H1 (cell line): ENCODE measurements around the gene FHIP2A. TPM values are rescaled to one million over a fixed set of nuclear protein-coding genes. Genes with fewer than 3 reads are reported as not detected.

Experiments used
- CTCF ChIA-PET: fragments of 300-600 bp; sonication (Branson Sonifier 250); formaldehyde crosslinking; loops from one replicate; lab custom pipeline; 2021; ENCODE audit not compliant: partially characterized antibody; lab: Charles Lee
- POLR2A ChIA-PET: fragments of 300-600 bp; sonication (Branson Sonifier 250); formaldehyde crosslinking; loops from one replicate; lab custom pipeline; 2021; ENCODE audit warnings: inconsistent platforms; ENCODE audit not compliant: partially characterized antibody; lab: Charles Lee
- DNase-seq, 2 experiments: peaks; one replicate each; pipeline versions ENCODE4 v3.0.0 to v3.0.0-alpha.2; 2010 to 2022; ENCODE audit warnings: low spot score in 2 of 2, low read depth in 1 of 2, mixed read lengths in 1 of 2
- FAIRE-seq: peaks from 2 replicates; lab custom pipeline; 2011; peaks lifted over from hg19 to GRCh38; lab: Jason Lieb, UNC
- H2AFZ ChIP-seq: 2 replicates; pipeline ENCODE4 v1.8.1; 2012; ENCODE audit warnings: low read length, inconsistent platforms
- H2AK5ac ChIP-seq: 2 replicates; pipeline ENCODE4 v1.6.1; 2013; ENCODE audit warnings: low read depth, low read length
- H2BK120ac ChIP-seq: replicated peaks from 2 replicates; pipeline ENCODE3; 2013; ENCODE audit warnings: low read depth, low read length, inconsistent platforms
- H2BK12ac ChIP-seq: 2 replicates; pipeline ENCODE4 v1.6.1; 2013; ENCODE audit warnings: low read depth, low read length
- H2BK15ac ChIP-seq: 2 replicates; pipeline ENCODE4 v1.6.1; 2013; ENCODE audit warnings: low read length
- H2BK20ac ChIP-seq: 2 replicates; pipeline ENCODE4 v1.6.1; 2013; ENCODE audit warnings: low read length
- H2BK5ac ChIP-seq: 2 replicates; pipeline ENCODE4 v1.6.1; 2013; ENCODE audit warnings: low read depth, low read length
- H3K14ac ChIP-seq: 2 replicates; pipeline ENCODE4 v1.6.1; 2013; ENCODE audit warnings: inconsistent platforms; ENCODE audit not compliant: insufficient read length
- H3K18ac ChIP-seq: 2 replicates; pipeline ENCODE4 v1.6.1; 2013; ENCODE audit warnings: low read length; ENCODE audit errors: extremely low read depth
- H3K23ac ChIP-seq: 2 replicates; pipeline ENCODE4 v1.6.1; 2013; ENCODE audit warnings: inconsistent platforms; ENCODE audit not compliant: insufficient read length
- H3K23me2 ChIP-seq: 2 replicates; pipeline ENCODE4 v1.6.1; 2013; ENCODE audit warnings: low read depth, low read length
- H3K27ac ChIP-seq: 2 replicates; pipeline ENCODE4 v1.6.1; 2011; ENCODE audit warnings: low read depth, low read length, inconsistent platforms
- H3K27me3 ChIP-seq, 4 experiments: replicated peaks in 1 of 4; 1 replicate in 1 of 4; 2 replicates in 3 of 4; pipeline versions ENCODE4 v1.6.1 to v1.8.1; 2011 to 2013; ENCODE audit warnings: low read length in 3 of 4, mild to moderate bottlenecking in 3 of 4, inconsistent platforms in 2 of 4, mixed read lengths in 2 of 4, moderate library complexity in 1 of 4; ENCODE audit not compliant: control insufficient read depth in 3 of 4, insufficient read depth in 3 of 4; ENCODE audit errors: extremely low read depth in 1 of 4
- H3K36me3 ChIP-seq, 4 experiments: 2 replicates each; pipeline versions ENCODE4 v1.6.1 to v1.8.1; 2011 to 2013; ENCODE audit warnings: mild to moderate bottlenecking in 4 of 4, low read length in 3 of 4, moderate library complexity in 2 of 4, control low read depth in 1 of 4, inconsistent platforms in 1 of 4; ENCODE audit not compliant: insufficient read depth in 4 of 4, control insufficient read depth in 2 of 4
- H3K4ac ChIP-seq: replicated peaks from 2 replicates; pipeline ENCODE3; 2013; ENCODE audit warnings: low read length, low read depth, mixed read lengths, inconsistent platforms; ENCODE audit not compliant: insufficient read length
- H3K4me1 ChIP-seq, 4 experiments: replicated peaks in 1 of 4; 1 replicate in 1 of 4; 2 replicates in 3 of 4; pipeline versions ENCODE4 v1.6.1 to v1.8.1; 2011 to 2013; ENCODE audit warnings: low read length in 3 of 4, inconsistent platforms in 2 of 4, mixed read lengths in 1 of 4; ENCODE audit not compliant: insufficient read depth in 4 of 4, control insufficient read depth in 3 of 4
- H3K4me2 ChIP-seq, 2 experiments: 2 replicates each; pipeline versions ENCODE4 v1.6.1 to v1.8.1; 2011 to 2013; ENCODE audit warnings: low read depth in 2 of 2, low read length in 2 of 2, control low read depth in 1 of 2, inconsistent platforms in 1 of 2, mild to moderate bottlenecking in 1 of 2; ENCODE audit not compliant: insufficient read depth in 1 of 2
- H3K4me3 ChIP-seq, 4 experiments: fragments of 200-600, 300-600 bp in 1 of 4; sonication (generic), shearing (Covaris generic), sonication (Bioruptor Twin) in 1 of 4; 2 replicates each; pipeline versions ENCODE4 v1.5.1 to v1.8.1; 2011 to 2016; ENCODE audit warnings: low read length in 4 of 4, low read depth in 3 of 4, control low read depth in 2 of 4, inconsistent platforms in 2 of 4, mild to moderate bottlenecking in 2 of 4, mixed read lengths in 1 of 4, moderate library complexity in 1 of 4; ENCODE audit not compliant: insufficient read depth in 2 of 4; ENCODE audit errors: extremely low read depth in 1 of 4
- H3K56ac ChIP-seq: replicated peaks from 2 replicates; pipeline ENCODE3; 2013; ENCODE audit warnings: low read depth, mild to moderate bottlenecking, mixed read lengths, low read length, inconsistent platforms; ENCODE audit not compliant: insufficient read length
- H3K79me1 ChIP-seq: 2 replicates; pipeline ENCODE4 v1.6.1; 2013; ENCODE audit warnings: low read depth, low read length, control low read depth
- H3K79me2 ChIP-seq, 2 experiments: 2 replicates each; pipeline versions ENCODE4 v1.6.1 to v1.8.1; 2012 to 2013; ENCODE audit warnings: low read length in 2 of 2, mild to moderate bottlenecking in 2 of 2, inconsistent platforms in 1 of 2; ENCODE audit not compliant: insufficient read depth in 2 of 2, control insufficient read depth in 1 of 2
- H3K9ac ChIP-seq, 4 experiments: replicated peaks in 1 of 4; 1 replicate in 1 of 4; 2 replicates in 3 of 4; pipeline versions ENCODE4 v1.6.1 to v1.8.1; 2011 to 2013; ENCODE audit warnings: low read depth in 3 of 4, low read length in 3 of 4, control low read depth in 2 of 4, mild to moderate bottlenecking in 2 of 4, moderate library complexity in 2 of 4, inconsistent platforms in 1 of 4; ENCODE audit errors: extremely low read depth in 1 of 4
- H3K9me3 ChIP-seq, 2 experiments: 2 replicates each; pipeline versions ENCODE4 v1.6.1 to v1.8.1; 2012 to 2013; ENCODE audit warnings: mild to moderate bottlenecking in 2 of 2, moderate library complexity in 2 of 2, control low read depth in 1 of 2, inconsistent platforms in 1 of 2, low read depth in 1 of 2, low read length in 1 of 2, mixed read lengths in 1 of 2; ENCODE audit not compliant: insufficient read depth in 2 of 2
- H4K20me1 ChIP-seq, 2 experiments: replicated peaks in 1 of 2; 2 replicates each; pipeline versions ENCODE3 to v1.8.1; 2011 to 2013; ENCODE audit warnings: inconsistent platforms in 2 of 2, low read length in 2 of 2, mild to moderate bottlenecking in 1 of 2; ENCODE audit not compliant: insufficient read depth in 2 of 2, control insufficient read depth in 1 of 2
- H4K5ac ChIP-seq: 2 replicates; pipeline ENCODE4 v1.6.1; 2013; ENCODE audit warnings: low read length, low read depth, mixed read lengths, inconsistent platforms; ENCODE audit not compliant: insufficient read length
- H4K8ac ChIP-seq: 2 replicates; pipeline ENCODE4 v1.8.0; 2013; ENCODE audit warnings: mild to moderate bottlenecking, moderate library complexity, low read length, inconsistent platforms; ENCODE audit not compliant: insufficient read depth; ENCODE audit errors: extremely low read depth
- H4K91ac ChIP-seq: replicated peaks from 2 replicates; pipeline ENCODE3; 2013; ENCODE audit warnings: low read length, mixed read lengths, inconsistent platforms; ENCODE audit not compliant: insufficient read length
- CEBPB ChIP-seq: IDR thresholded peaks from 2 replicates; pipeline ENCODE4 v1.6.1; 2012; ENCODE audit warnings: low read depth, low read length
- E2F6 ChIP-seq: IDR thresholded peaks from 2 replicates; pipeline ENCODE4 v1.6.1; 2012; ENCODE audit warnings: inconsistent platforms
- EP300 ChIP-seq, 2 experiments: IDR thresholded peaks; 1 replicate in 1 of 2; 2 replicates in 1 of 2; pipeline ENCODE4 v1.6.1; 2011 to 2012; ENCODE audit warnings: low read depth in 2 of 2, low read length in 2 of 2, mild to moderate bottlenecking in 2 of 2, borderline replicate concordance in 1 of 2, inconsistent platforms in 1 of 2, moderate library complexity in 1 of 2
- MAX ChIP-seq: IDR thresholded peaks from 2 replicates; pipeline ENCODE4 v1.6.1; 2012; ENCODE audit warnings: inconsistent platforms
- NANOG ChIP-seq: IDR thresholded peaks from 2 replicates; pipeline ENCODE4 v1.6.1; 2011; ENCODE audit warnings: low read length, low read depth, mild to moderate bottlenecking, inconsistent platforms; ENCODE audit not compliant: insufficient read depth, poor library complexity, severe bottlenecking
- RAD21 ChIP-seq, 2 experiments: IDR thresholded peaks in 1 of 2; conservative IDR thresholded peaks in 1 of 2; 2 replicates each; pipeline ENCODE4 v1.6.1; 2011; ENCODE audit warnings: low read depth in 2 of 2, low read length in 2 of 2, improper control_type of control experiment in 1 of 2, inconsistent platforms in 1 of 2, mild to moderate bottlenecking in 1 of 2, moderate library complexity in 1 of 2
- RBBP5 ChIP-seq: IDR thresholded peaks from 2 replicates; pipeline ENCODE4 v1.7.1; 2012; ENCODE audit warnings: low read depth, mild to moderate bottlenecking, inconsistent platforms, low read length, moderate library complexity, borderline replicate concordance
- RNF2 ChIP-seq: fragments of 200-900, 300-1000 bp; sonication (generic); IDR thresholded peaks from 2 replicates; pipeline ENCODE4 v1.7.1; 2016; ENCODE audit warnings: borderline replicate concordance, low read depth, mild to moderate bottlenecking, antibody characterized with exemption, low read length; ENCODE audit not compliant: poor library complexity, severe bottlenecking; ENCODE audit errors: missing control alignments
- SAP30 ChIP-seq: fragments of 300-600 bp; sonication (generic); IDR thresholded peaks from 2 replicates; pipeline ENCODE4 v1.7.1; 2012; ENCODE audit warnings: low read length, moderate library complexity, mild to moderate bottlenecking, inconsistent platforms; ENCODE audit not compliant: insufficient read depth, insufficient replicate concordance
- SP2 ChIP-seq: IDR thresholded peaks from 2 replicates; pipeline ENCODE4 v1.6.1; 2012; ENCODE audit warnings: mild to moderate bottlenecking, low read length, inconsistent platforms
- WGBS, 2 experiments: shearing (Covaris generic) in 1 of 2; methylation state at CpG; one replicate each; pipeline versions ENCODE4 v1.1.6 to v1.1.7; 2013 to 2015; ENCODE audit warnings: low lambda C conversion rate in 2 of 2, mixed read lengths in 2 of 2, inconsistent platforms in 1 of 2, low coverage in 1 of 2, missing lambda C conversion rate in 1 of 2; ENCODE audit not compliant: insufficient replicate concordance in 2 of 2, insufficient coverage in 1 of 2, insufficient read length in 1 of 2; ENCODE audit errors: extremely low coverage in 1 of 2, missing lambda C conversion rate in 1 of 2; 5-methylcytosine and 5-hydroxymethylcytosine counted together
- polyA plus RNA-seq, 7 experiments: library from polyadenylated mRNA; depleted of rRNA in 3 of 7; stranded (reverse) in 5 of 7; unstranded in 2 of 7; fragments of >200 nt in 5 of 7; fragments of 200-250 nt in 2 of 7; gene quantifications; 1 replicate in 5 of 7; 2 replicates in 1 of 7; 4 replicates in 1 of 7; pipeline versions ENCODE4 v1.2.1 to v1.2.3, GENCODE V29; 2011 to 2013; ENCODE audit warnings: missing spikeins in 2 of 7, mixed read lengths in 2 of 7
- total RNA-seq: library from RNA; stranded (reverse); fragmentation: NEBNext Ultra II Directional; extraction: Animal tissue kit (Norgen Biotek cat#: 25700); gene quantifications from 2 replicates; pipeline ENCODE4 v1.2.1, GENCODE V29; 2021

FHIP2A gene
- total and polyA plus RNA-seq, 2 of the 8 experiments (the other 6 are each of a cell fraction or from before 2014, with no cell fraction given) = 4.5 to 15.0 TPM

- Histone ChIP-seq H3K23ac (no peak overlapping the region), H3K79me2 (no peaks in the 10 kb centered on the region), H4K20me1 (no peaks in the 10 kb centered on the region), H2BK5ac (no peak overlapping the region), H2AK5ac (no peak overlapping the region), H3K56ac (no peak overlapping the region), H3K36me3 (peaks cover 3 to 47% (median 21%) of the 10 kb centered on the region in 4 experiments; a peak in 7 of 8 replicates), H3K14ac (no peak overlapping the region), H3K4me3 (no peak overlapping the region), H3K4me1 (no peaks in the 10 kb centered on the region), H3K9me3 (no peaks in the 10 kb centered on the region), H2AFZ (no peak overlapping the region), H3K4ac (no peak overlapping the region), H3K27me3 (no peaks in the 10 kb centered on the region), H2BK120ac (no peak overlapping the region), H2BK12ac (no peak overlapping the region), H3K9ac (no peak overlapping the region), H3K4me2 (no peak overlapping the region), H3K18ac (no peak overlapping the region), H2BK15ac (no peak overlapping the region), H4K91ac (no peak overlapping the region), H3K27ac (no peak overlapping the region), H4K8ac (no peak overlapping the region), H3K79me1 (no peaks in the 10 kb centered on the region), H4K5ac (no peak overlapping the region), H2BK20ac (no peak overlapping the region), H3K23me2 (no peaks in the 10 kb centered on the region)
- DNase-seq = no peak
- ChIA-PET CTCF (interaction anchor here (1.4 kb wide), 1 partner anchor 155 kb away, joined by 3 read pairs; no protein-coding TSS in a partner anchor), POLR2A (no interaction called here)
- TF ChIP-seq MAX (no peak), SP2 (no peak), EP300 (IDR thresholded peaks at IDR 0.05; ENCODE audit: borderline replicate concordance in 1 of 2, low read depth in 2 of 2, low read length in 2 of 2) (no peak), SAP30 (no peak), RAD21 (IDR thresholded peaks at IDR 0.05 in 1 of 2, conservative IDR thresholded peaks at IDR 0.05 in 1 of 2; ENCODE audit: low read depth in 2 of 2, low read length in 2 of 2) (no peak), CEBPB (no peak), RBBP5 (no peak), E2F6 (no peak), NANOG (no peak), RNF2 (no peak)
- no peak for FAIRE-seq
- WGBS, 2 experiments = 95% methylated on average over 2 of the region's 2 CpGs; no CpG with 5 or more reads in 1 of the 2 experiments
Measured at GRCh38 chr10:114850126-114850525, 28.5 kb downstream of the FHIP2A start.
